Activated B cell treated with CpG ODN at 0.5 μM for 24 hours (primary cell): ENCODE measurements around the gene BRPF1. TPM values are rescaled to one million over a fixed set of nuclear protein-coding genes. Genes with fewer than 3 reads are reported as not detected.

Experiments used
- ATAC-seq: fragments of 200-7000 bp; cut with Tn5 transposase; one replicate; pipeline ENCODE4 v1.10.0; 2021; ENCODE audit warnings: low read depth, mild to moderate bottlenecking, moderate library complexity
- CTCF ChIA-PET: fragments of 350-600 bp; sonication (Branson Sonifier 250); formaldehyde crosslinking; loops from one replicate; lab custom pipeline; 2021; ENCODE audit warnings: antibody characterized with exemption; lab: Charles Lee
- POLR2A ChIA-PET: fragments of 350-600 bp; sonication (Branson Sonifier 250); formaldehyde crosslinking; loops from one replicate; lab custom pipeline; 2021; ENCODE audit warnings: antibody characterized with exemption; lab: Charles Lee
- DNase-seq: peaks from one replicate; pipeline ENCODE4 v3.0.0; 2022
- H3K27ac Mint-ChIP-seq: one replicate; pipeline ENCODE4 v1.8.0; 2020; ENCODE audit warnings: mixed read lengths
- H3K27me3 Mint-ChIP-seq: one replicate; pipeline ENCODE4 v1.8.0; 2021; ENCODE audit warnings: mixed read lengths
- H3K36me3 Mint-ChIP-seq: one replicate; pipeline ENCODE4 v1.8.0; 2021; ENCODE audit warnings: low read depth, mixed read lengths
- H3K4me1 Mint-ChIP-seq: one replicate; pipeline ENCODE4 v1.8.0; 2021; ENCODE audit warnings: mixed read lengths
- H3K4me3 Mint-ChIP-seq: one replicate; pipeline ENCODE4 v1.8.0; 2020; ENCODE audit warnings: mild to moderate bottlenecking, mixed read lengths
- H3K9me3 Mint-ChIP-seq: one replicate; pipeline ENCODE4 v1.8.0; 2020; ENCODE audit warnings: mixed read lengths
- intact Hi-C: fragments of 100-400 bp; cut with micrococcal nuclease; formaldehyde crosslinking; loops from one replicate; pipeline ENCODE4 v1.15.1; 2024
- total RNA-seq: library from RNA; stranded (reverse); gene quantifications from 2 replicates; pipeline ENCODE4 v1.2.3, GENCODE V29; 2022
- TF ChIP-seq, protein P1 (sequence below): fragments of 200-600 bp; IDR thresholded peaks from one replicate; pipeline ENCODE4 v1.8.0; 2022; ENCODE audit warnings: antibody characterized with exemption, mild to moderate bottlenecking

BRPF1 gene
- total RNA-seq, 1 donor from 2014 or later, result 35.2 TPM

- intact Hi-C loops, result loop anchor here (1.0 to 2.0 kb wide), 2 partner anchors 13 to 16 kb away; no protein-coding TSS in a partner anchor
- DNase-seq (no peak), ATAC-seq (peak; percentile 47)
- Mint-ChIP-seq H3K9me3 (no peaks in the 10 kb centered on the region), H3K4me3 (peak overlapping the region; percentile 55), H3K36me3 (peaks cover 33% of the 10 kb centered on the region), H3K4me1 (peaks cover 19% of the 10 kb centered on the region), H3K27me3 (peaks cover 15% of the 10 kb centered on the region), H3K27ac (no peak overlapping the region)
- POLR2A ChIA-PET, result no interaction called here
- CTCF ChIA-PET, result no interaction called here
- TF ChIP-seq, protein P1, sequence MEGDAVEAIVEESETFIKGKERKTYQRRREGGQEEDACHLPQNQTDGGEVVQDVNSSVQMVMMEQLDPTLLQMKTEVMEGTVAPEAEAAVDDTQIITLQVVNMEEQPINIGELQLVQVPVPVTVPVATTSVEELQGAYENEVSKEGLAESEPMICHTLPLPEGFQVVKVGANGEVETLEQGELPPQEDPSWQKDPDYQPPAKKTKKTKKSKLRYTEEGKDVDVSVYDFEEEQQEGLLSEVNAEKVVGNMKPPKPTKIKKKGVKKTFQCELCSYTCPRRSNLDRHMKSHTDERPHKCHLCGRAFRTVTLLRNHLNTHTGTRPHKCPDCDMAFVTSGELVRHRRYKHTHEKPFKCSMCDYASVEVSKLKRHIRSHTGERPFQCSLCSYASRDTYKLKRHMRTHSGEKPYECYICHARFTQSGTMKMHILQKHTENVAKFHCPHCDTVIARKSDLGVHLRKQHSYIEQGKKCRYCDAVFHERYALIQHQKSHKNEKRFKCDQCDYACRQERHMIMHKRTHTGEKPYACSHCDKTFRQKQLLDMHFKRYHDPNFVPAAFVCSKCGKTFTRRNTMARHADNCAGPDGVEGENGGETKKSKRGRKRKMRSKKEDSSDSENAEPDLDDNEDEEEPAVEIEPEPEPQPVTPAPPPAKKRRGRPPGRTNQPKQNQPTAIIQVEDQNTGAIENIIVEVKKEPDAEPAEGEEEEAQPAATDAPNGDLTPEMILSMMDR, result no peak
These were observed 26.9 kb upstream of the BRPF1 start for GRCh38 chr3:9704347-9705322.

- TF ChIP-seq, protein P1, result no peak
- no peak for DNase-seq
- ChIA-PET POLR2A (no interaction called here), CTCF (no interaction called here)
- Mint-ChIP-seq H3K27me3 (peaks cover 10% of the 10 kb centered on the region), H3K9me3 (no peaks in the 10 kb centered on the region), H3K36me3 (no peaks in the 10 kb centered on the region), H3K4me3 (no peak overlapping the region), H3K4me1 (peaks cover 2% of the 10 kb centered on the region), H3K27ac (no peak overlapping the region)
- intact Hi-C loops, result no loop called here
- no peak for ATAC-seq
These were observed 21.3 kb upstream of the BRPF1 start for GRCh38 chr3:9710174-9710739.

DNA sequence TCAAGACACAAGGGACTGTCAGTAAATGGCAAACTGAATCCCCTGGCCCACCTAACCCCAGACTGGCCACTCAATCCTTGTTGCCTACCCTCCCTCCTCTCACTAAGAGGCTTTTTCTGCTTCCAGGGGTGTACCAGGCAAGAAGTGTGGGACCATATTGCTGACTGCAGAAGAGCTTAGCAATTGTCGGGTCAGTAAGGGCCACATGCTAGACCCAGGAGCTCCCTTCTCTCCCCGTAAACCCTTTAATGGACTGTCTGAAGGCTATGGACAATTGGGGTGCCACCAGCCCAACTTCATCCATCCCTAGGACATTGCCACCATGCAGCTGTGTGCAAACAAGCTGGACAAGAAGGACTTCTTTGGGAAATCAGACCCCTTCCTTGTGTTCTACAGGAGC is 19.1 kb upstream of the BRPF1 start:
- CTCF ChIA-PET, result no interaction called here
- TF ChIP-seq, protein P1, result no peak
- Mint-ChIP-seq H3K4me1 (no peaks in the 10 kb centered on the region), H3K9me3 (no peaks in the 10 kb centered on the region), H3K4me3 (no peak overlapping the region), H3K36me3 (no peaks in the 10 kb centered on the region), H3K27me3 (peaks cover 3% of the 10 kb centered on the region), H3K27ac (no peak overlapping the region)
- no peak for DNase-seq
- no peak for ATAC-seq
- intact Hi-C loops, result no loop called here
- POLR2A ChIA-PET, result no interaction called here

- Mint-ChIP-seq H3K9me3 (no peaks in the 10 kb centered on the region), H3K4me1 (no peaks in the 10 kb centered on the region), H3K27me3 (peaks cover 3% of the 10 kb centered on the region), H3K27ac (no peak overlapping the region), H3K36me3 (no peaks in the 10 kb centered on the region), H3K4me3 (no peak overlapping the region)
- intact Hi-C loops, result no loop called here
- ChIA-PET POLR2A (no interaction called here), CTCF (no interaction called here)
- ATAC-seq (no peak), DNase-seq (no peak)
- TF ChIP-seq, protein P1, result no peak
These were observed 18.4 kb upstream of the BRPF1 start for GRCh38 chr3:9713142-9713541.

- POLR2A ChIA-PET, result no interaction called here
- Mint-ChIP-seq H3K4me1 (no peaks in the 10 kb centered on the region), H3K4me3 (no peak overlapping the region), H3K9me3 (no peaks in the 10 kb centered on the region), H3K36me3 (no peaks in the 10 kb centered on the region), H3K27me3 (peaks cover 2% of the 10 kb centered on the region), H3K27ac (no peak overlapping the region)
- DNase-seq (no peak), ATAC-seq (no peak)
- intact Hi-C loops, result no loop called here
- TF ChIP-seq, protein P1, result no peak
- CTCF ChIA-PET, result interaction anchor here (1.3 kb wide), 1 partner anchor 13 kb away, joined by 3 read pairs; no protein-coding TSS in a partner anchor
These were observed 16.4 kb upstream of the BRPF1 start for GRCh38 chr3:9715136-9715535.
